PC-3 (cell line): ENCODE results near the gene CAMTA1.

Experiments
- EZH2 ChIP-seq: fragments of 300-600 bp; sonication (generic); IDR thresholded peaks from one replicate; pipeline ENCODE4 v1.6.1; 2017; ENCODE audit warnings: antibody characterized with exemption, mild to moderate bottlenecking, low read length; ENCODE audit not compliant: unreplicated experiment
- EZH2phosphoT487 ChIP-seq: fragments of 300-600 bp; sonication (generic); IDR thresholded peaks from 2 replicates; pipeline ENCODE4 v1.6.1; 2018; ENCODE audit warnings: mild to moderate bottlenecking, antibody characterized with exemption, low read length, borderline replicate concordance
- TF ChIP-seq, protein P1 (sequence below): fragments of 300-600 bp; sonication (generic); conservative IDR thresholded peaks from 2 replicates; pipeline ENCODE4 v1.5.1; 2017; ENCODE audit warnings: antibody characterized with exemption, low read depth, mild to moderate bottlenecking, low read length

- TF ChIP-seq, protein P1, sequence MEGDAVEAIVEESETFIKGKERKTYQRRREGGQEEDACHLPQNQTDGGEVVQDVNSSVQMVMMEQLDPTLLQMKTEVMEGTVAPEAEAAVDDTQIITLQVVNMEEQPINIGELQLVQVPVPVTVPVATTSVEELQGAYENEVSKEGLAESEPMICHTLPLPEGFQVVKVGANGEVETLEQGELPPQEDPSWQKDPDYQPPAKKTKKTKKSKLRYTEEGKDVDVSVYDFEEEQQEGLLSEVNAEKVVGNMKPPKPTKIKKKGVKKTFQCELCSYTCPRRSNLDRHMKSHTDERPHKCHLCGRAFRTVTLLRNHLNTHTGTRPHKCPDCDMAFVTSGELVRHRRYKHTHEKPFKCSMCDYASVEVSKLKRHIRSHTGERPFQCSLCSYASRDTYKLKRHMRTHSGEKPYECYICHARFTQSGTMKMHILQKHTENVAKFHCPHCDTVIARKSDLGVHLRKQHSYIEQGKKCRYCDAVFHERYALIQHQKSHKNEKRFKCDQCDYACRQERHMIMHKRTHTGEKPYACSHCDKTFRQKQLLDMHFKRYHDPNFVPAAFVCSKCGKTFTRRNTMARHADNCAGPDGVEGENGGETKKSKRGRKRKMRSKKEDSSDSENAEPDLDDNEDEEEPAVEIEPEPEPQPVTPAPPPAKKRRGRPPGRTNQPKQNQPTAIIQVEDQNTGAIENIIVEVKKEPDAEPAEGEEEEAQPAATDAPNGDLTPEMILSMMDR, result no peak
- TF ChIP-seq EZH2, result no peak
- TF ChIP-seq EZH2phosphoT487, result no peak
Measured at GRCh38 chr1:7555391-7556185, 770.3 kb downstream of the CAMTA1 start.
